ENCODE results near the gene TBC1D16. TPM values are rescaled to one million over a fixed set of nuclear protein-coding genes. Genes with fewer than 3 reads are reported as not detected.
A peak's percentile ranks its signal among the peaks of the same experiment; 100 is the strongest.

Gene TBC1D16
- total RNA-seq, 2 donors from 2014 or later = 29.9 to 30.9 TPM

GRCh38 chr17:79993390-79994227, 42.1 kb downstream of the TBC1D16 start:
- DNase-seq = peak; percentile 87
- intact Hi-C loops (cut with DNase I) = loop anchor here (5.0 kb wide), 3 partner anchors 201 to 246 kb away; no protein-coding TSS in a partner anchor
- peak; percentile 70 for ATAC-seq

DNA sequence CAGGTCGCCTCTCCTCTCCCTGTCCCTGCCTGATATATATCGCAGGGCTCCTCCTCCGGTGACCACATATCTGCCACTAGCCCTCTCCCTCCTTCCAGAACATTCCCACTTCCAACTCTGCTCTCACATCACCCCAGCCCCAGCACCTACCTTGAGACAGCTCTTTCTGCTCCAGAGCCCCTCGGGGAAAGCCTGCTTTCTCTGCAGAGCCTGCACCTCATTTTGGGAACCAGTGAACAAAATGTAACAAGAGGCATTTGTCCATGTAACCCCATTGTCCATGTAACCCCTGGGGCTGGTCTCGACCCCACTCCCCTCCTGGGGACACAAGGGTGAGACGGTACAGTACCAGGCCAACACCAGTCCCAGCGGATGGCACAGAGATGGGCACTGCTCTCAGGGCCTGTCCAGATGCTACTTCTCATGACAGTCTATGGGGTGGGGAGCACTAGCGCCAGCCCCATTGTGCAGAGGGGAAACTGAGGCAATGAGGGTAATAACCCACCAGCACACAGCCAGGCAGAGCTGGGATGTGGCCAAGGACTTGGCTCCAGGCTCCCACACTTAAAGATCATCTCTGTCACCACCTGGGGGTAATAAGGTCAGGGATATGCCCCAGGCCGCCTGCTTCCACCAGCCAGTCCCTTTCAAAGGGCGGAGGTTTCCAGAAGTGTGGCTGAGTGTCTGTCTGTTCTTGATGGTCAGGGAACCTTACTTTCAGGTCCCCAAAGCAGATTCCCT, 42.9 kb downstream of the TBC1D16 start:
- no peak for DNase-seq
- intact Hi-C loops (cut with DNase I) = loop anchor here (5.0 kb wide), 3 partner anchors 201 to 246 kb away; no protein-coding TSS in a partner anchor
- no peak for ATAC-seq

- ATAC-seq (peak; percentile 28 to 29), DNase-seq (peak; percentile 51)
- intact Hi-C loops (cut with DNase I) = loop anchor here (5.0 kb wide), 3 partner anchors 200 to 245 kb away; no protein-coding TSS in a partner anchor
These were observed 43.6 kb downstream of the TBC1D16 start for GRCh38 chr17:79991924-79992648.

DNA sequence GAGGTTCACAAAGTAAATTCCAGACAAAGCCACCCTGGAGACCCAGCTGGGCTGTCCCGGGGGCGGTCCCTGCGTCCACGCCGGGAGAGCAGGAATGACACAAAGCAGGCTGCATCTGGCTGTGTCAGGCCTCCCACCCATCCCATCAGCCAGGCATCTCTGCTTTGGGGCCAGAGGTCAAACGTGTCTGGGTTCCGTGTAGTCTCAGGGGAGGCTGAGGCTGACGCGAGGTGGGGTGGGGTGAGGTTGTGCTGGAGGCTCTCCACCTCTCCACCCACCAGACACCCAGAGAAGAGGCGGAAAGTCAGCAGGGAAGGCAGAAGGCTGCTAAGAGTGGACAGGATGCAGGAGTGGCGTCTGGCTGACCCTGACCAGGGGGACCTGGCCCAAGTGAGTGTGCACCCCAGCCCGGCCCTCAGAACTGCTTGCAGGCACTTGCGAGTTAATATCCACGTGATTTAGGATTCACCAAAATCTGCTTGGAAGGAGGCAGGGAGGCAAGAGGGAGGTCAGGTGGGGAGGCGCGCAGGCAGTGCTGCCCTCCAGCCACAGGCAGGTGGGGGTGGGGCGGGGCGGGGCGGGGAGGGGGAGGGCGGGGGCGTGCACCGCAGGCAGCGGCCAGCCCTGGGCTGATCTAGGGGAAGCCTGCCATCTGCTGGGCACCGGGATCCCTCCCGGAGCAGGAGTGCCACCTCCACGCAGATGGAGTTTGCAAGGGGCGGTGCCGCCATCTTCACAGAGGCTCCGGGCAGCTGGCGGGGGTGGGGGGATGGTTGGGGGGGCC, 44.3 kb downstream of the TBC1D16 start:
- intact Hi-C loops (cut with DNase I) = loop anchor here (5.0 kb wide), 3 partner anchors 199 to 244 kb away; no protein-coding TSS in a partner anchor
- peak; percentile 84 to 90 for ATAC-seq

GRCh38 chr17:79990704-79991103, 45.0 kb downstream of the TBC1D16 start:
- DNase-seq = peak; percentile 23
- intact Hi-C loops (cut with DNase I) = loop anchor here (5.0 kb wide), 3 partner anchors 198 to 243 kb away; no protein-coding TSS in a partner anchor
- no peak for ATAC-seq

More for the DNA sequence above, 44.3 kb downstream of the TBC1D16 start:
- DNase-seq = peak; percentile 87

DNA sequence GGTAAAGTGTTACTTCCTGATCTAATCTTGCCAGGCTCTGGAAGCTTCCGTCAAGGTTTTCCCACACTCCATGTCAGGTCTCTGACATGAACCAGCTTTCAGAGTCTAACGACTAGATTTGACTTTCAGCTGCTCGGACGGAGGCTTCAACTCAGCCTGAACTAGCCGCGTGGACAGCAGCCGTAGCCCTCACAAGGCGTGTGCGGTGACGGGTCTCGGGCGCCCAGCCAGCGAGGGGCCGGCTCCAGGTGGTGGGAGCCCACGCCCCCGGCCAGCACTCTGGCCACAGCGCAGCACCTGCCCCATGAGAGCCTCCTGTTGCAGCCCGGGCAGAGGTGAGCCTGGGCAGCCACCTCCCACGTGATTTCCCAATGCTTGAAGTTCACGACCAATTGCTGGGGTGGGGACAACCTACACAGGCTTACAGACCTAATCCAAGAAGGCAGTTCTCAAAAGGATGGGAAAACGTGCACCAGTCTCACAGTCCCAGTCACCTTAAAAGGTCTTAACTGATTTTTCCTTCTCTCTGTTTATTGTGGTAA, 45.5 kb downstream of the TBC1D16 start:
- intact Hi-C loops (cut with DNase I) = loop anchor here (5.0 kb wide), 3 partner anchors 198 to 243 kb away; no protein-coding TSS in a partner anchor
- DNase-seq (no peak), ATAC-seq (no peak)

GRCh38 chr17:79989106-79989835, 46.4 kb downstream of the TBC1D16 start:
- ATAC-seq (no peak), DNase-seq (peak; percentile 14)
- intact Hi-C loops (cut with DNase I) = loop anchor here in 1 of 2 donors (10.0 kb wide), 1 partner anchor 244 kb away; no protein-coding TSS in a partner anchor

DNA sequence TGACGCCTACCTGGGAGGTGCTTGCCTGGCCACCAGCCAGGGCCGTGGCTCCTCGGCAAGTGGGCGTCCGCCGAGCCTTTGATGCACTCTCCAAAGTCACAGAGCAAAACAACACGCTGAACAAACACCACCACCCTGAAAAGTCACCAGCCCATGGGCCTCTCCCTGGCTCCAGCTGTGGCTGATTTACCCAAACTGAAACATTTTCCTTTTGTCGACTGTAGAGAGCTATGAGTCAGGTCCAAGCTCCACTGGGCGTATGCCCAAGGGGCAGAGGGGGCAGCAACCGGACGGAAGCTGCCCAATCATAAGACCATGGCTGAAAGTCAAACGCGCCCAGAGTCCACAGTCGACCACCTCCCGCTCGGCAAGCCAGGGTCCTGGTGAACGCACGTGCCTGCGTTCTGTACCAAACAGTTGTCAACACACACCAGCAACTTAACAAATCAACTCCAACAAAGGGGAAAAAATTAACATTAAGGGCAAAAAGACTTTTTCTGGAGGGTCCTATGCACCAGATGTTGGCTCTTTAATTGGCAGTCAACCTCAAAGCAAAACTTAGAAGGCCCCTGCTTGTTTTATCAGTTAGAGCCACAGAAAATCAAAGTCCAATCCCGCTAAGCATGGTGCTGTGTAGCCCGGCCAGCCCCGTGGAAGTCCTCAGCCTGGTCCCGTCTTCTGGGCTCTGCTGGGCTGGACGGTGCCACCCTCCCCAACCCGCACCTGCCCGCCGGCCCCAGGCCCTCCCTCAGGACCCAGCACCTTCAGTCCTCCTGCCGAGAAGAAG, 47.3 kb downstream of the TBC1D16 start:
- DNase-seq = peak; percentile 77
- intact Hi-C loops (cut with DNase I) = loop anchor here in 1 of 2 donors (10.0 kb wide), 1 partner anchor 244 kb away; no protein-coding TSS in a partner anchor
- ATAC-seq = peak in 1 of 2 donors; percentile 41

DNA sequence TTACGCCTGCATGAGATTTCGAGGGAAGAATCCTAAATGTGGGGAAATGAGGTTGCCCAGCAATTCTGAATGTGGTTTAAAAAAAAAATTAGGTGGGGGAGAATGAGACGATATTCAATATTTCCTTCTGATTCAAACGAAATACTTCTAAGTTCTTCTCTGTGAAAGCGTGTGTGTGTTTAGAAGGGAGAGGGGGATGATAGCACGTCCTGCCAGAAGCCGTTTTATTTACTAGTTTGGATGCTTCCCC, 47.8 kb downstream of the TBC1D16 start:
- DNase-seq (no peak), ATAC-seq (no peak)
- intact Hi-C loops (cut with DNase I) = loop anchor here in 1 of 2 donors (10.0 kb wide), 1 partner anchor 243 kb away; no protein-coding TSS in a partner anchor

DNA sequence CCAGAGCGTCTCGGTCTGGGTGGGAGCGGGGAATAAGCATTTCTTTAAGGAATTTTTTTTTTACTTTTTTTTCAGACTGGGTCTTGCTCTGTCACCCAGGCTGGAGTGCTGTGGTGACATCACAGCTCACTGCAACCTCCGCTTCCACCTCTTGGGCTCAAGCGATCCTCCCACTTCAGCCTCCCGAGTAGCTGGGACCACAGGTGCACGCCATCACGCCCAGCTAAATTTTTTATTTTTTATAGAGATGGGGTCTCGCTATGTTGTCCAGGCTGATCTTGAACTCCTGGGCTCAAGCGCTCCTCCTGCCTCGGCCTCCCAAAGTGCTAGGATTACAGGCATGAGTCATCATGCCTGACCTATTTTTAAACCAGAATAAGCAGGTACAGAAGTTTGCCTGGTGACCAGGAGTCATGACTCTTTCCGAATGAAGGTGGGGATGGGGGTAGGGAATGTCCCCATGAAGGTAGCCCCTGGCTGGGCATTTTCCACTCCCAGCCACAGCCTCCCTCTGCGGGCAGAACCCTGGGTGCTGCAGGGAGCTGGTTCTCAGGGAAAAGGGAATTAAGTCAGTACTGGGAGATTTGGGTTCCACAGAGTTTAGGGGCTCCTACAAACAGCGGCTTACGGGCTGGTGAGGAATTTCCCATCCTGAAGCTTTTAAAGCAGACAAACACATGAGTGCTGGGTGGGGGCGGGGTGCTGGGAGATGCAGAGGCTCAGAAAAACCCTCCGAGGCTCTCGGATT, 48.3 kb downstream of the TBC1D16 start:
- intact Hi-C loops (cut with DNase I) = loop anchor here in 1 of 2 donors (10.0 kb wide), 1 partner anchor 243 kb away; no protein-coding TSS in a partner anchor
- DNase-seq (peak; percentile 2), ATAC-seq (no peak)

DNA sequence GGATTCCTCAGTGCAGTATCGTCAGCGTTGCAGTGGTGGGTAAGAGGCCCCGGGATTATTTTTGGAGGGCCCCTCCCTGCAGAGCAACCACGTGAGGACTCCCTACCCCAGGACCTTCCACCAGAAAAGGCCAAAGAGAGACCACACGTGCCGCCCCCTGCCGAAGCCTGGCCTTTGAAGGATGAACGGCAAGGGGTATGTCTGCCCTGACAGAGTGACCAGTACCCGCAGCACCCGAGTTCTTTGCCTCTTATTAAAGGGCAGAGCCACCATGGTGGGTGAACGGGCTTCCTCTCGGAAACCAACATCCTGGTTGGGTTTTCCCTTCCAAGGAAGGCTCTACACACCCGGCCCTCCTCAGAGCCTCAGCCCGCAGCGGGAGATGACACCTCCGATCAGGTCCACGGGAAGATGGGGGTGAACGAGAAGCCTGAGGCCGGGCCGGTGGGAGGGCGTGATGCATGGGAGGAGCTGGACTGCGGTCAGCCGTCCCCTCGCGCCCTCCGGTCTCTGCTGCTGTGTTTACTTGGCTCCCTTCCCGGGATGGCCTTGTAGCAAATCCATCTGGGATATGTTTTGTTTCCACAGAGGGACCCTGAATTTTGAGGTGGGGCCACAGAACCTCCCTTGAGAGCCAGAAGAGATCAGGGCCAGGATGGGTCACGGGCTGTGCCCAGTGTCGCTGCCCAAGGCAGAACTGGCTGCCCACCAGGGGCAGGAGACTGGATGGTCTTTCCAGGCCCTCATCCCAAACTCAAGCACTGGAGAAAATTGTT, 49.1 kb downstream of the TBC1D16 start:
- intact Hi-C loops (cut with DNase I) = loop anchor here in 1 of 2 donors (10.0 kb wide), 1 partner anchor 242 kb away; no protein-coding TSS in a partner anchor
- peak; percentile 54 for DNase-seq
- no peak for ATAC-seq

- intact Hi-C loops (cut with DNase I) = loop anchor here in 1 of 2 donors (10.0 kb wide), 1 partner anchor 241 kb away; no protein-coding TSS in a partner anchor
- ATAC-seq (no peak), DNase-seq (peak; percentile 3)
These were observed 49.7 kb downstream of the TBC1D16 start for GRCh38 chr17:79985943-79986391.

DNA sequence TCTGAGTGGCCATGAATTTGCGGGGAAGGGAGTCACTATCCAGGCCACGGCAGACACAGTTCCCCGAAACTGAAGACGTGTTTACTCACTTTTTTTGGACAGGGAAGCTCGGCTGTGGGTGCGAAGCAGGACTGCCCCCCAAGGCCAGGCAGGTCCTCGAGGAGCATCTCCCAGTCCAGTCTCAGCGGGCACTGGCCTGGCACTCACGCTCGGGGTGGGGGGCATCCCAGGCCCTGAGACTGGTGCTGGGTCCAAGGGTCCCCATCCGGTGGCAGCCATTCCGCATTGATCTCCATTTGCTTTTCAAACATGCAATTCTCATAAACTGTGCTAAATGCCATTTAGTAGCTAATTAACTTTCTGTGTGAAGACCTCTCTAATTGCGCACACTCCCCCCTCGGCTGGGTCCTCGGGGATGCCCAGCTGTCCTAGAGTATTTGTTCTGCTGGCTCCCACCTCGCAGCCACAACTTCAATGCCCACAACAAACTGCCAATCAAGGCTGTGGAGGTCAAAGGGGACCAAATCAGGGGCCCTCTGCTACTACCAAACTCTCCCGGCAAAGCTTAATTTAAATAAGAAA, 50.2 kb downstream of the TBC1D16 start:
- ATAC-seq (no peak), DNase-seq (peak; percentile 2)
- intact Hi-C loops (cut with DNase I) = loop anchor here in 1 of 2 donors (10.0 kb wide), 1 partner anchor 241 kb away; no protein-coding TSS in a partner anchor

GRCh38 chr17:79984877-79985276, 50.8 kb downstream of the TBC1D16 start:
- ATAC-seq = no peak
- intact Hi-C loops (cut with DNase I) = loop anchor here in 1 of 2 donors (10.0 kb wide), 1 partner anchor 240 kb away; no protein-coding TSS in a partner anchor
- DNase-seq = peak; percentile 5

Data from left cardiac atrium (tissue), 4 donors.